Activated CD8-positive, alpha-beta memory T cell treated with anti-CD3 and anti-CD28 coated beads for 24 hours (primary cell): Measurements from ENCODE around the gene TTC39A.

Experiments used
- DNase-seq: peaks from one replicate; pipeline ENCODE4 v3.0.0-alpha.2; 2020

The TTC39A gene

GRCh38 chr1:51296383-51297357 lies 33.7 kb downstream of the TTC39A start:
- DNase-seq = peak; percentile 92

DNA sequence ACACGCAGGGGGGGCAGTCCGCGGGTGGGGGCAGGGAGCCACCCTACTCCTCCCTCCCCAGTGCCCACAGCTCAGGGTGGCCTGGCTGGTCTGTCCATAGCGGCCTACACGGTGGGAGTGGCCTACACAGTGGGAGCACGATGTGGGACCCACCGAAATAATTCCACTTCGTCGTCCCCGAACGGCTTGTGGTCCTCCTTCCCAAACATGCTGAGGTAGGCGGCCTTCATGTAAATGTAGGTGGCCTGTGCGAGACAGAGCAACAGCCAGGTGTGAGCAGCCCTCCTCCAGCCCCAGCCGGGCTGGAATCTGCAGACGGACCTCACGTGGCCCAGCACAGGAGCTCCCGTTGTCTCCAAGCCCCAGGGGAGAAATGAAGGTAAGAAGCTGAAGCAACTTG lies 34.4 kb downstream of the TTC39A start:
- DNase-seq = no peak

DNA sequence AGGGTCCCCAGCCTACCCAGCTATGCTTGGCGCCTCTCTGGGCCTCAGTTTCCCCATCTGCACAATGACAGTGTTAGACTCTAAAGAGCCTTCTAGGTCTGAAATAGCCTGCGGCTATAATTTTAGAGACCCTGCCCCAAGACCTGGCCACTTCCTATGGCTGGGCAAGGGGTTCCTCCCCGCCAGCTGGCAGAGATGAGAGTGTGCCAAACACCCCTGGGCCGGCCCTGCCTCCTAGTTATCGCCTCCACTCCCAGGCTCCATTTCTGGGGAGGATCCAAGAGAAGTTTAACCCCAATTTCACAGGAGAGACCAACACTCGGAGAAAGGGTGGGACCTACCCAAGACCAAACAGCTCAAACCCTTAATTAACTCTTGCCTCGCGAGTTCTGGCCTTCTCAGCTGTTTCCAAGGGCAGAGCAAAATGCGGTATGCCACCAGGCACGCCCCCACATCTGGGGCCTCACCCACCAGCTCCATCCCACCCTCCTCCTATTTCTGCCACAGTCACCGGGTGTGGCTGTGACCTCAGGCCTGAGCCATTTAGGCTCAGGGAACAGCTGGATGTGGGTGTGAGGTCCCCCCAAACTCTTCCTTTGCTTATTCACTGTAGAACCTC lies 35.7 kb downstream of the TTC39A start:
- DNase-seq = no peak

DNA sequence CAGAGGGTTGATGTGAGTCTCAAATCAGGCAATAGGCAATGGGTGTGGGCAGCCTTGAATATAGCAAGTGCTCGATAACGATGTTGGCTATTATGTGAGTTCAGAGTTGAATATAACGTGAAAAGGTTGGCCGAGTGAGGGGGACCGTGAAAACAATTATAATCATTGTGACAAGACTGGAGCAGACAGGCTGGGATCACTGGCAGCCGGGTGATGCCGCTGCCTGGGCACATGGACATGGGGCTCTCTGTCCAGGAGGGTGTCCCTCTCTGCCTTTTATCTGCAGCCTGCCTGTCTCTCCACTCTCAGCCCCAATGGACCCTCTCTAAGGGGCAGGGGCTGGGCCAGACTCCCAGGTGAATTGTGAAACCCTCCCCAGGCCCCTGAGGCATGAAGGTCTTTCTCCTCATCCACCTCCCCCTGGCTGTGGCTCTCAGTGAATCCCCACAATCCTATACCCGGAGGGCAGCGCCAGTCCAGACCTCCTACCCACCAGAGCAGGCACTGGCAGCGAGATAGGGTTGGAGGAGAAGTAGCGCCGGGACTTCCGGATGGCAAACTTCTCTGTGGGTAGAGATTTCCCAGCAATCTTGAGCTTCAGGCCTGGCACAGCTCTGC lies 36.4 kb downstream of the TTC39A start:
- DNase-seq = no peak

DNA sequence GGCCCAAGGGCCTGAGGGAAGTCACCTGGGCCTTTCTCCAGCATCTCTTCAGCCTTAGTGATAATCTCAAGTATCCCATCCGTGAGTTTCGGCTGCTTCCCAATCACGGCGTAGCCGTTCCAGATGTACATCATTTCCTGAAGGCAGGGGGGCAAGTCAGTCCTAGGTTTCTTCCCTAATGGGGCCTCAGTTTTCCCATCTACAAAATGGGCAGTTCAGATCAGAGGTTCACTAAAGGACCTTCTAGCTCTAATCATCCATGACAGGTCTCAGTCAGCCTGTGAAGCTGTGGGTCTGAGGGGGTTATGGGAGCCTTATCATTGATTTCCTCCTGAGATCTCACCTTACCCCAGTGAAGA lies 39.9 kb downstream of the TTC39A start:
- no peak for DNase-seq

DNA sequence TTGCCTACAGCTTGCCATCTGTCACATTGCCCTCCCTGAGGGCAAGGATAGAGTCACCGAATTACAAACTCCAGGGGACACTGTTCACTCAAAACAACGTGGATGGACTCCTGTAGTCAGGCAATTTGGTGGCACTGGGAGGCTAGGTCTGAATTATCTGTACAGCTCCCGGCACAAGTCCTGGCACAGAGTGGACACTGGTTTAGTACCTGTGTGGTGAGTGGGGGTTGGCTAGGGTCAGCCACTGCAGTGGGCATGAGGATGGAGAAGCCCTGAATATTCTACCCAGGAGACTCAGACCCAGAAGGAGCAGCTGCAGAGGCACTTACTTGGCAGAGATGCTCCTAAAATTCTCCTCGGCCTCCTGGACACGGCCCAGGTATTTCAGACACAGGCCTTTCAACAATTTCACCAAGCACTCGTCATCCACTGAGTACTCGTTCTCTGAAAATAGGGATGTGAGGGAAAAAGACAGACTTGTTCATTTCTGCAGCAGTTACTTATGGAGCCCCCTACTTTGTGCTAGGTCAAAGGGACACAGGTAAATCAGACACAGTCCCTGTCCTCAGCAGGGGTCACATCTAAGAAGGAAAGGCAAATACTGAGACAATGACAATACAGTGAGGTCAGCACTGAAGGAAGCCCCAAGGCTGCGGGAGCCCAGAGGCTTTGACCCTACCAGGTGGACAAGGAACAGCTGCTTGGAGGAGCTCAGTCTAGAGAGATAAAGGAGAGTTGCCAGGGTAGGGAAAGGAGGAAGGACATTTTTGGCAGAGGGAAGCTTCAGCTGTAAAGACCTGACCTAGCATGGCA lies 40.5 kb downstream of the TTC39A start:
- DNase-seq = peak; percentile 42

GRCh38 chr1:51288578-51288977 lies 41.8 kb downstream of the TTC39A start:
- DNase-seq = peak; percentile 41

DNA sequence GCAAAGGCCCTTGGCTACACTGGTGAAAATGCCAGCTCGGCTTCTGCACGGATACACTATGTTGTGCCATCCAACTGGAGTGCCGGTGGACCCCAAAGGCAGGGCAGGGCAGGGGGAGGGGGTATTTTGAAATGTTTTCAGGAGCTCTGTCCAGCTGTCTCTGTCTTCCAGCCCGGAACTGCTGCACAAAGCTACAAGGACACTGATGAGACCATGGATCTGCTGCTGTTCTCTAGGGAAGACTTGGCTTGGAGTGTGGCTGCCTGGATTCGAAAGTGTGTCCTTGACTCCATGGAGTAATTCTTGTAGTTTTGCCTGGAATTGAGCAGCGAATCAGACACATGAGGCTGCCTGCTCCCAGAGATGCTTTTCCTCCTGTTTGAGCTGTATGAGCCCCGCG lies 42.4 kb downstream of the TTC39A start:
- peak; percentile 45 for DNase-seq

DNA sequence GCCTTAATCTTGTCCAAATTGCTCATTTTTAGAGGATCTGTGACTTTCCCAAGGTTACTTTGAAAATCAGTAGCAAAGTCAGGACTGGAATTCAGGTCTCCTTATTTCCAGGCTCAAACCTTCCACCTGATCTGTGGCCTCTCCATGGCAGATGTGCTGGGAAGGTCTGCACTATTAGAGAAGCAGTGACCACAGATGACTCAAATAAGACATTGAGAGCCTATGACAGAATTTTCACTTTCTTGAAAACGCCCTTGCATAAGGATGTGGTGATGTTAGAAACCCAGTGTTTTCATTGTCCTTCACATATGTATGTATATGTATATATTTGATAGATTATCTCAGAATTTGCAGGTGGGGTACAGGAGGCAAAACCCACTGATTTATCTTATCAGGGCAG lies 45.3 kb downstream of the TTC39A start:
- peak; percentile 17 for DNase-seq

- DNase-seq = no peak
These were observed 45.8 kb downstream of the TTC39A start for GRCh38 chr1:51284487-51284954.

DNA sequence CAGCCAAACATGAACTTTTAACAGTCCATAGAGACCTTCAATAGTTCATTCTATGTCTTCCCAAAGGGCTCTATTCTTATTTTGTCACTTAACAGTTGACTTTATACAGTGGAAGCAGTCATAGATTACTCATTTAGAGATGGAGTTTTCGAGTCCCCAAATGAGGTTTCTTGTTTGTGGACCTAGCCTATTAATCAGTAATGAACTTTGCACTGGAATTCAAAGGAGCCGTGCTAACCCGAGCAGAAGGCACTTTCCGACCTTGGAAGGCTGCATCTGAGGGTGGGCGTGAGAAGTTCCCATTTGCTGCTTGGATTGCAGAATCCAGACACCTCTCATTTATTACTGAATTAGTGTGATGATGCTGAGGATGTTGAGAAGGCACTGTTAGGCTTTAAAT lies 46.4 kb downstream of the TTC39A start:
- no peak for DNase-seq

- no peak for DNase-seq
These were observed 47.8 kb downstream of the TTC39A start for GRCh38 chr1:51282605-51283004.

GRCh38 chr1:51281807-51282206 lies 48.6 kb downstream of the TTC39A start:
- DNase-seq = no peak

DNA sequence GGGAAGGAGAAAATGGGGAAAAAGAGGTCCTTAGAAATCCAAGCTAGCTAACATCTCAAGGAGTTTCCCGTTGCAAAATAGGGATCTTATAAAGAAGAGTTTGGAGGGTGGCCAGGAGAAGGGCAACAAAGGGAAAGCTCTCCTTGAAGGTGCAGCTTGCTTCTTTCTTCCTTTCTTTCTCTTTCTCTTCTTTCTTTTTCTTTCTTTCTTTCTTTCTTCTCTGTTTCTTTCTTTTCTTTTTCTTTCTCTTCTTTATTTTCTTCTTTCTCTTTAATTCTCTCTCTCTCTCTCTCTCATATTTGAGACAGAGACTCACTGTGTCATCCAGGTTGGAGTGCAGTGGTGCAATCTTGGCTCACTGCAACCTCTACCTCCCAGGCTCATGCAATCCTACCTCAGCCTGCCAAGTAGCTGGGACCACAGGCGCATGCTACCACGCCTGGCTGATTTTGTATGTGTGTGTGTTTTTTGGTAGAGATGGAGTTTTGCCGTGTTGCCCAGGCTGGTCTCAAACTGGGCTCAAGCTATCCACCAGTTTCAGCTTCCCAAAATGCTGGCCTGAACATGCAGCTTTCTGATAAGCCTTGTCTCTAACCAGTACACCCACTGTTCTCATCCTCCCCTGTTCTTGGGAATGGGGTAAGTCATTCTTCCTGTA lies 49.9 kb downstream of the TTC39A start:
- DNase-seq = no peak

GRCh38 chr1:51276286-51276685 lies 54.1 kb downstream of the TTC39A start:
- no peak for DNase-seq

DNA sequence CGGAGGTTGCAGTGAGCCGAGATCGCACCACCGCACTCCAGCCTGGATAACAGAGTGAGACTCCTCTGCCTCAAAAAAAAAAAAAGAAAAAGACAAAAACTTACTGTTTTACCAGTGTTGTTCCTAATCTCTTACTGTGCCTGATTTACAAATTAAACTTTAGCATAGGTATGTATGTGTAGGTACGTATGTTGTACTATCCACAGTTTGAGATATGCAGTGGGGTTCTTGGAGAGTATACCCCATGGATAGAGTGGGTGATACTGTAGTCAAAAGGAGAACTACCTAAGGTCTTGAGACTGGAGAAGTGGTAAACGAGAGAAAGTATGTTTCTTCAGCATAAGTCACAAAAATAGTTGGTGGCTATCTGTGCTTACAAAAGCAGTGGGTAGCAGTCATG lies 55.7 kb downstream of the TTC39A start:
- no peak for DNase-seq

DNA sequence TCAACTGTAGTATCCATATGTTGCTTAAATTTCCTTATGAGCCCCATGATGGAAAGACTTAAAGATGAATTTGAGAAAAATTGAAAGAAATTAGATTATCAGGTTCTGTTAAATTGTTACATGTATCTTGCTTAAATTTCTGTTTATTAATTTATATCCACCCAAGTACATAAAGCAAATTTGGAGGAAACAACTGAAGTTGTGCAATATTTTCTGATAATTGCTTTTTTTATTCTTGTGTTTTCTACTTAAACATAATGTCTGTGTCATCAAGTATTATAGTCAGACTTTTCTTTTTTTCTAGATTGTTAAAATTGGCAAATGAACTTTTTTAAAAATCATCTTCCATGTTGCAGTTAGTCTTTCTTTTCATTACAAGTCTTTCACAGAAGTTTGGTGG lies 57.4 kb downstream of the TTC39A start:
- DNase-seq = no peak

- no peak for DNase-seq
These were observed 59.6 kb downstream of the TTC39A start for GRCh38 chr1:51270751-51271150.

DNA sequence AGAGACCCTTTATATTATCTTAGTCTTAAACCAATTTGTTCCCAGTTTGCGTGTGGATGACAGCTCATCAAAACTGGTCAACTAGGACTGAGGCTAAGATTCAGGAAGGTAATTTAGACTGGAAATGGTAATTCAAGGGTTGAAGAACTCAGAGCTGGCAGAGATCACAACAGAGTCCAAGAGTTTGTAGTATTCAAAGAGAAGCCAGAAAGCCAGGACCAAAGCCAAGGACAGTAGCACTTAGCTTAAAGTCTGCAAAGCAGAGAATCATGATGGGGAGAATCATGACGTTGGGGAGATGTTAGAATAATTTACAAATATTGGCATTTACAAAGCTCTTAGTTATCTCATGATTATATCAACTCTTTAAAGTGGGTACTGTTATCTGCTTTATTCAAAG lies 61.7 kb downstream of the TTC39A start:
- no peak for DNase-seq

DNA sequence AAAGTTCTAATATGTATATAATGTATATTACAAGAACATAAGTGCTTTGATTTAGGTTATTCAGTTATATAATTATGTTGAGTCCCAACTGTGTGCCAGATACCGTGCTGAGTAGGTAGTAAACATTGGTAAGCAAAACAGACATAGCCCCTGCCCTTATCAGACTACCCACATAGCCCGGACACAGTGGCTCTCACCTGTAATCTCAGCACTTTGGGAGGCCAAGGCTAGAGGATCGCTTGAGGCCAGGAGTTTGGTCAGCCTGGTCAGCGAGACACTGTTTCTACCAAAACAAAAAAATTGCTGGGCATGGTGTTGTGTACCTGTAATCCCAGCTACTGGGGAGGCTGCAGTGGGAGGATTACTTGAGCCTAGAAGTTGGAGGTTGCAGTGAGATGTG lies 63.6 kb downstream of the TTC39A start:
- no peak for DNase-seq

DNA sequence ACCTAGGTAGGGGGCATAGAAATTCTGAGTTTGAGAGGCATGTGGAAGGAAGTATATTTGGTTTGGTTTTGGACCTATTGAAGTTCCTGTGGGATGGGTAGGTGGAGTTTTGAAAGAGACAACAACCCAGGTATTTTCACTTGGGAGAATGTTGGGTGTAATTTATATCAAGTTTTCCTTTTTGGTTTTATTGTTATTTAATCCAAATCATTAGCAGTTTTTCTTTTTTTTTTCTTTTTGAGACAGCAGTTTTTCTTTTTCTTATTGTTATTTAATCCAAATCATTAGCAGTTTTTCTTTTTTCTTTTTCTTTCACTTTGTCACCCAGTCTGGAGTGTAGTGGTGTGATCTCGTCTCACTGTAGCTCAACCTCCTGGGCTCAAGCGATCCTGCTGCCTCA lies 64.2 kb downstream of the TTC39A start:
- no peak for DNase-seq

DNA sequence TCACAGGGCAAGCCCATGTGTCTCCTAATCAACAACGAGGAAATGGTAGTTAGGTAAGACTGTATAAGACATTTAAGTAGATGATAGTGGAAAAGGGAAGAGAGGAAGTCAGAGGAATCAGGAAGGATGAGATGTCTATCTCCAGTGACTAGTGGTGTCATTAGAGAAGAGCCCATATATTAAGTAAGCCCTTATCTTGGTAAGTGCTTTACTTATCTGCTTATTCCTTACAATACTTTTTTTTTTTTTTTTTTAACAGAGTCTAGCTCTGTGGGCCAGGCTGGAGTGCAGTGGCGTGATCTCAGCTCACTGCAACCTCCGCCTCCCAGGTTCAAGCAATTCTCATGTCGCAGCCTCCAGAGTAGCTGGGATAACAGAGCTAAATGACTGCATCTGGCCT lies 64.7 kb downstream of the TTC39A start:
- no peak for DNase-seq

DNA sequence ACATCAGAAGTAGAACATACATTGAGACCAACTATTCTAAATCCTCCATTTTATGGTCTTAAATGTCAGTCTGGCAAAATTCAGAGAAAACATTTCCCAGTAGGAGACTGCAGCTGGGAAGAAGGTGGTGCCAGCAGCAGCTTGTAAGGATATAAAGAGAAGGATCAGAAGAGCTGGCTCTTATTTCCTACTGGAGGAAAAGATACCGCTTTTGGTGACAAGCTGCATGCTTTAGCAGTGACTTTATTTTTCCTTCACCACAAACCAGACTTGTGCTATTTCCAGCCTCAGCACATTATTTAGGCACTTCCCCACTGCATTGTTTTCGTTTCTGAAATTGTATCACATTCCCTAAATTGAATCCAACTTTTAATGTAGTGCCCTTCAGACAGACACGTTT lies 65.9 kb downstream of the TTC39A start:
- no peak for DNase-seq
